HCT116 (cell line): ENCODE data around the gene FMN2. TPM values are rescaled to one million over a fixed set of nuclear protein-coding genes. Genes with fewer than 3 reads are reported as not detected.

ENCODE experiments used
- ATAC-seq: fragments of 200-7000 bp; cut with Tn5 transposase; 2 replicates; pipeline ENCODE4 v1.9.1; 2020; ENCODE audit warnings: mild to moderate bottlenecking, moderate library complexity
- BruUV-seq: library from RNA; stranded (reverse); fragments of 400-500 nt; replicated peaks from 2 replicates; lab custom pipeline; 2021; lab: Mats Ljungman, UMichigan
- CTCF ChIA-PET: fragments of 300-600 bp; sonication (Branson Sonifier 250); formaldehyde crosslinking; loops from one replicate; lab custom pipeline; 2021; ENCODE audit warnings: antibody characterized with exemption; lab: Charles Lee
- POLR2A ChIA-PET: fragments of 300-600, 350-600 bp; sonication (Branson Sonifier 250); formaldehyde crosslinking; loops from one replicate; lab custom pipeline; 2021; ENCODE audit warnings: antibody characterized with exemption; lab: Charles Lee
- RAD21 ChIA-PET, 2 experiments: fragments of 300-600 bp; sonication (Branson Sonifier 250); formaldehyde crosslinking; loops; one replicate each; lab custom pipeline; 2023; ENCODE audit warnings: low total read pairs in 2 of 2; ENCODE audit not compliant: uncharacterized antibody in 2 of 2, unreplicated experiment in 2 of 2, low non-redundant PET in 1 of 2; lab: Charles Lee
- DNase-seq: peaks from one replicate; pipeline ENCODE4 v3.0.0-alpha.2; 2010; ENCODE audit warnings: low read depth, low spot score
- H2AFZ ChIP-seq: fragments of 200-600 bp; shearing (Covaris generic), sonication (generic); 2 replicates; pipeline ENCODE4 v1.6.1; 2017; ENCODE audit warnings: low read depth, mixed run types, mixed read lengths, antibody characterized with exemption, low read length; ENCODE audit not compliant: poor library complexity, severe bottlenecking
- H3K27ac ChIP-seq: 2 replicates; pipeline ENCODE4 v1.5.1; 2012; ENCODE audit warnings: low read depth, low read length
- H3K27me3 ChIP-seq: fragments of 200-600 bp; sonication (generic); 2 replicates; pipeline ENCODE4 v1.6.1; 2016; ENCODE audit warnings: mixed run types, low read length, mixed read lengths; ENCODE audit not compliant: insufficient read depth
- H3K36me3 ChIP-seq, 2 experiments: fragments of 200-500 bp in 1 of 2; fragments of 200-600 bp in 1 of 2; sonication (Bioruptor generic) in 1 of 2; sonication (generic) in 1 of 2; 2 replicates each; pipeline versions ENCODE4 v1.5.1 to v1.6.1; 2014 to 2016; ENCODE audit warnings: low read length in 2 of 2, inconsistent platforms in 1 of 2, mixed read lengths in 1 of 2, mixed run types in 1 of 2; ENCODE audit not compliant: insufficient read depth in 2 of 2, control insufficient read depth in 1 of 2
- H3K4me1 ChIP-seq, 2 experiments: fragments of 200-600 bp in 1 of 2; sonication (generic) in 1 of 2; 2 replicates each; pipeline versions ENCODE4 v1.5.1 to v1.6.1; 2012 to 2017; ENCODE audit warnings: low read length in 2 of 2, inconsistent platforms in 1 of 2, mild to moderate bottlenecking in 1 of 2, mixed read lengths in 1 of 2, mixed run types in 1 of 2, moderate library complexity in 1 of 2; ENCODE audit not compliant: insufficient read depth in 2 of 2, control insufficient read depth in 1 of 2
- H3K4me2 ChIP-seq: fragments of 200-600 bp; sonication (generic); 2 replicates; pipeline ENCODE4 v1.6.1; 2017; ENCODE audit warnings: mixed run types, low read length, mixed read lengths
- H3K4me3 ChIP-seq, 2 experiments: fragments of 200-600 bp in 1 of 2; sonication (generic) in 1 of 2; replicated peaks in 1 of 2; 2 replicates each; pipeline ENCODE4 v1.5.1; 2011 to 2016; ENCODE audit warnings: low read length in 2 of 2, control low read depth in 1 of 2, low read depth in 1 of 2, mild to moderate bottlenecking in 1 of 2, mixed read lengths in 1 of 2, mixed run types in 1 of 2
- H3K79me2 ChIP-seq: fragments of 200-600 bp; sonication (generic); 2 replicates; pipeline ENCODE4 v1.6.1; 2017; ENCODE audit warnings: mild to moderate bottlenecking, mixed run types, low read length, moderate library complexity, mixed read lengths; ENCODE audit not compliant: insufficient read depth
- H3K9ac ChIP-seq: fragments of 200-600 bp; sonication (generic); 2 replicates; pipeline ENCODE4 v1.6.1; 2016; ENCODE audit warnings: low read length, mixed read lengths
- H3K9me2 ChIP-seq: fragments of 200-600 bp; sonication (generic), shearing (Covaris generic); 2 replicates; pipeline ENCODE4 v1.6.1; 2017; ENCODE audit warnings: mixed run types, mild to moderate bottlenecking, moderate library complexity; ENCODE audit not compliant: insufficient read depth
- H3K9me3 ChIP-seq, 2 experiments: fragments of 200-500 bp in 1 of 2; fragments of 200-600 bp in 1 of 2; sonication (Bioruptor generic) in 1 of 2; sonication (generic) in 1 of 2; 2 replicates each; pipeline ENCODE4 v1.6.1; 2014 to 2017; ENCODE audit warnings: low read length in 2 of 2, mixed read lengths in 2 of 2, inconsistent platforms in 1 of 2, low read depth in 1 of 2, mild to moderate bottlenecking in 1 of 2, mixed run types in 1 of 2, moderate library complexity in 1 of 2; ENCODE audit not compliant: control insufficient read depth in 1 of 2, insufficient read depth in 1 of 2
- H4K20me1 ChIP-seq: fragments of 200-600 bp; sonication (generic), shearing (Covaris generic); 2 replicates; pipeline ENCODE4 v1.6.1; 2017; ENCODE audit warnings: mixed run types, mild to moderate bottlenecking, moderate library complexity; ENCODE audit not compliant: insufficient read depth
- ATF3 ChIP-seq: IDR thresholded peaks from 2 replicates; pipeline ENCODE4 v1.6.1; 2012
- CBX3 ChIP-seq: IDR thresholded peaks from 2 replicates; pipeline ENCODE4 v1.6.1; 2012; ENCODE audit warnings: low read depth
- CEBPB ChIP-seq: IDR thresholded peaks from 2 replicates; pipeline ENCODE4 v1.6.1; 2012; ENCODE audit warnings: low read depth
- EGR1 ChIP-seq: IDR thresholded peaks from 2 replicates; pipeline ENCODE4 v1.6.1; 2012; ENCODE audit warnings: low read depth
- ELF1 ChIP-seq: IDR thresholded peaks from 2 replicates; pipeline ENCODE4 v1.6.1; 2012; ENCODE audit warnings: low read depth, borderline replicate concordance
- EZH2 ChIP-seq: fragments of 200-600 bp; sonication (generic); IDR thresholded peaks from 2 replicates; pipeline ENCODE4 v1.6.1; 2017; ENCODE audit warnings: antibody characterized with exemption, mixed run types
- EZH2phosphoT487 ChIP-seq: fragments of 200-600 bp; IDR thresholded peaks from 2 replicates; pipeline ENCODE4 v1.6.1; 2018; ENCODE audit warnings: antibody characterized with exemption, borderline replicate concordance
- FOSL1 ChIP-seq: IDR thresholded peaks from 2 replicates; pipeline ENCODE4 v1.6.1; 2012; ENCODE audit warnings: low read depth
- JUND ChIP-seq: IDR thresholded peaks from 2 replicates; pipeline ENCODE4 v1.6.1; 2012
- MAX ChIP-seq: IDR thresholded peaks from 2 replicates; pipeline ENCODE4 v1.6.1; 2012
- POLR2A ChIP-seq: IDR thresholded peaks from 2 replicates; pipeline ENCODE4 v1.7.0; 2011; ENCODE audit warnings: borderline replicate concordance; ENCODE audit not compliant: insufficient read depth, insufficient read length; ENCODE audit errors: extremely low read depth
- POLR2AphosphoS5 ChIP-seq: IDR thresholded peaks from 2 replicates; pipeline ENCODE4 v1.6.1; 2011; ENCODE audit warnings: mild to moderate bottlenecking, low read depth, low read length, moderate library complexity
- RAD21 ChIP-seq: IDR thresholded peaks from 2 replicates; pipeline ENCODE4 v1.6.1; 2012; ENCODE audit warnings: low read depth, mild to moderate bottlenecking
- SP1 ChIP-seq: IDR thresholded peaks from 2 replicates; pipeline ENCODE4 v1.6.1; 2012; ENCODE audit warnings: low read depth
- SRF ChIP-seq: IDR thresholded peaks from 2 replicates; pipeline ENCODE4 v1.6.1; 2012; ENCODE audit warnings: low read depth
- TCF7L2 ChIP-seq: IDR thresholded peaks from 2 replicates; pipeline ENCODE4 v1.7.0; 2011; ENCODE audit warnings: borderline replicate concordance, inconsistent platforms; ENCODE audit not compliant: insufficient read depth, insufficient read length; ENCODE audit errors: extremely low read depth
- YY1 ChIP-seq: IDR thresholded peaks from 2 replicates; pipeline ENCODE4 v1.6.1; 2011; ENCODE audit warnings: low read length, low read depth, moderate library complexity, mild to moderate bottlenecking; ENCODE audit not compliant: insufficient replicate concordance; ENCODE audit errors: extremely low read depth
- ZBTB33 ChIP-seq: IDR thresholded peaks from 2 replicates; pipeline ENCODE4 v1.6.1; 2011; ENCODE audit warnings: mild to moderate bottlenecking, low read length, moderate library complexity; ENCODE audit not compliant: insufficient replicate concordance; ENCODE audit errors: extremely low read depth
- ZFX ChIP-seq: fragments of 450-650 bp; IDR thresholded peaks from 2 replicates; pipeline ENCODE4 v1.6.1; 2017
- ZNF274 ChIP-seq: fragments of 200-500 bp; sonication (Bioruptor generic); IDR thresholded peaks from 2 replicates; pipeline ENCODE4 v1.6.1; 2014; ENCODE audit warnings: mild to moderate bottlenecking, low read depth, low read length, inconsistent platforms
- intact Hi-C: fragments of 100-400 bp; cut with micrococcal nuclease; formaldehyde crosslinking; loops from 2 replicates; pipeline ENCODE4 v1.10.0; 2022
- total RNA-seq: library from RNA; stranded (reverse); gene quantifications from one replicate; pipeline ENCODE4 v1.2.1, GENCODE V29; 2021; ENCODE audit not compliant: unreplicated experiment

The FMN2 gene
- total RNA-seq, 1 experiment from 2014 or later = not detected

GRCh38 chr1:240170266-240170665 lies 78.6 kb downstream of the FMN2 start:
- TF ChIP-seq ZNF274 (no peak), YY1 (no peak), ZFX (no peak), POLR2A (no peak)
- no peak overlapping the region for H3K27ac ChIP-seq
- no peaks in the 10 kb centered on the region for H3K4me1 ChIP-seq
- H3K4me3 ChIP-seq = no peak overlapping the region
- H3K4me2 ChIP-seq = no peak overlapping the region
- ChIA-PET POLR2A (no interaction called here), CTCF (no interaction called here), RAD21 (no interaction called here)
- no peaks in the 10 kb centered on the region for H3K79me2 ChIP-seq
- H3K9me3 ChIP-seq = peaks cover 8 to 13% of the 10 kb centered on the region in 2 experiments; a peak in 2 of 4 replicates
- H3K27me3 ChIP-seq = no peaks in the 10 kb centered on the region
- no peak overlapping the region for H2AFZ ChIP-seq
- no peak overlapping the region for H3K9ac ChIP-seq
- H3K36me3 ChIP-seq = no peaks in the 10 kb centered on the region
- intact Hi-C loops = no loop called here
- no TSS peak for BruUV-seq
- H4K20me1 ChIP-seq = no peaks in the 10 kb centered on the region
- no peaks in the 10 kb centered on the region for H3K9me2 ChIP-seq
- DNase-seq (no peak), ATAC-seq (no peak)

GRCh38 chr1:240170806-240171205 lies 79.1 kb downstream of the FMN2 start:
- DNase-seq (no peak), ATAC-seq (no peak)
- no peaks in the 10 kb centered on the region for H3K36me3 ChIP-seq
- no peak overlapping the region for H2AFZ ChIP-seq
- no peaks in the 10 kb centered on the region for H3K9me2 ChIP-seq
- no peaks in the 10 kb centered on the region for H3K79me2 ChIP-seq
- H3K4me3 ChIP-seq = no peak overlapping the region
- ChIA-PET RAD21 (no interaction called here), CTCF (no interaction called here), POLR2A (no interaction called here)
- intact Hi-C loops = no loop called here
- H3K27ac ChIP-seq = no peak overlapping the region
- H3K4me1 ChIP-seq = no peaks in the 10 kb centered on the region
- BruUV-seq = no TSS peak
- H3K9ac ChIP-seq = no peak overlapping the region
- H3K9me3 ChIP-seq = peaks cover 8 to 13% of the 10 kb centered on the region in 2 experiments; a peak in 2 of 4 replicates
- no peaks in the 10 kb centered on the region for H3K27me3 ChIP-seq
- H3K4me2 ChIP-seq = no peak overlapping the region
- no peaks in the 10 kb centered on the region for H4K20me1 ChIP-seq
- TF ChIP-seq MAX = no peak
- no peak for TF ChIP-seq POLR2AphosphoS5
- TF ChIP-seq CEBPB = no peak
- TF ChIP-seq ATF3 = no peak
- TF ChIP-seq SP1 = no peak
- TF ChIP-seq CBX3 = no peak
- TF ChIP-seq POLR2A = no peak
- no peak for TF ChIP-seq JUND
- no peak for TF ChIP-seq ZFX
- no peak for TF ChIP-seq FOSL1
- TF ChIP-seq EZH2 = no peak
- no peak for TF ChIP-seq RAD21
- no peak for TF ChIP-seq EZH2phosphoT487
- TF ChIP-seq TCF7L2 = no peak
- TF ChIP-seq ELF1 = no peak
- no peak for TF ChIP-seq ZBTB33
- no peak for TF ChIP-seq EGR1
- no peak for TF ChIP-seq SRF
